GM23248 (cell line): ENCODE measurements around the gene ANKRD39. TPM values are rescaled to one million over a fixed set of nuclear protein-coding genes. Genes with fewer than 3 reads are reported as not detected.

Source experiments
- DNase-seq: peaks from one replicate; pipeline ENCODE4 v3.0.0-alpha.2; 2015
- H2AFZ ChIP-seq: fragments of 200-600 bp; sonication (generic); 2 replicates; pipeline ENCODE4 v1.6.1; 2016; ENCODE audit warnings: antibody characterized with exemption
- H3F3A ChIP-seq: fragments of 200-600 bp; sonication (generic); 2 replicates; pipeline ENCODE4 v1.6.1; 2016; ENCODE audit warnings: mild to moderate bottlenecking, antibody characterized with exemption, mixed run types; ENCODE audit not compliant: insufficient read depth
- H3K27ac ChIP-seq: fragments of 200-600 bp; sonication (generic); 2 replicates; pipeline ENCODE4 v1.5.1; 2016; ENCODE audit warnings: mild to moderate bottlenecking
- H3K27me3 ChIP-seq: fragments of 200-600 bp; sonication (generic); replicated peaks from 2 replicates; pipeline ENCODE4 v1.6.1; 2016; ENCODE audit warnings: mild to moderate bottlenecking; ENCODE audit not compliant: insufficient read depth
- H3K36me3 ChIP-seq: fragments of 200-600 bp; sonication (generic); 2 replicates; pipeline ENCODE4 v1.6.1; 2016; ENCODE audit warnings: low read depth, mild to moderate bottlenecking
- H3K4me1 ChIP-seq: fragments of 200-600 bp; sonication (generic); 2 replicates; pipeline ENCODE4 v1.6.1; 2016; ENCODE audit warnings: mild to moderate bottlenecking; ENCODE audit not compliant: insufficient read depth
- H3K4me2 ChIP-seq: fragments of 200-600 bp; sonication (generic); one replicate; pipeline ENCODE4 v1.6.1; 2016; ENCODE audit warnings: mild to moderate bottlenecking; ENCODE audit not compliant: unreplicated experiment
- H3K4me3 ChIP-seq: fragments of 200-600 bp; sonication (generic); 2 replicates; pipeline ENCODE4 v1.5.1; 2016; ENCODE audit warnings: mild to moderate bottlenecking
- H3K79me2 ChIP-seq: fragments of 200-600 bp; sonication (generic); 2 replicates; pipeline ENCODE4 v1.6.1; 2016; ENCODE audit warnings: mild to moderate bottlenecking; ENCODE audit not compliant: insufficient read depth
- H3K9ac ChIP-seq: fragments of 200-600 bp; sonication (generic); 2 replicates; pipeline ENCODE4 v1.6.1; 2016; ENCODE audit warnings: mild to moderate bottlenecking
- H3K9me2 ChIP-seq: fragments of 200-600 bp; sonication (generic); 2 replicates; pipeline ENCODE4 v1.6.1; 2016; ENCODE audit warnings: mixed run types, mild to moderate bottlenecking, moderate library complexity; ENCODE audit not compliant: insufficient read depth
- H3K9me3 ChIP-seq: fragments of 200-600 bp; sonication (generic); one replicate; pipeline ENCODE4 v1.6.1; 2017; ENCODE audit warnings: low read depth
- H4K20me1 ChIP-seq: fragments of 200-600 bp; sonication (generic); 2 replicates; pipeline ENCODE4 v1.6.0; 2016; ENCODE audit not compliant: insufficient read depth
- EZH2 ChIP-seq: fragments of 200-600 bp; sonication (generic); IDR thresholded peaks from 2 replicates; pipeline ENCODE4 v1.6.1; 2018; ENCODE audit warnings: antibody characterized with exemption, mild to moderate bottlenecking; ENCODE audit not compliant: insufficient read depth, poor library complexity, severe bottlenecking
- EZH2phosphoT487 ChIP-seq: fragments of 200-600 bp; sonication (generic); IDR thresholded peaks from 2 replicates; pipeline ENCODE4 v1.6.1; 2018; ENCODE audit warnings: antibody characterized with exemption, moderate library complexity, mild to moderate bottlenecking, low read depth; ENCODE audit not compliant: insufficient read depth
- WGBS, 2 experiments: methylation state at CpG; one replicate each; pipeline ENCODE4 v1.1.6; 2015 to 2017; ENCODE audit warnings: low lambda C conversion rate in 2 of 2, low coverage in 1 of 2; ENCODE audit errors: missing lambda C conversion rate in 2 of 2; 5-methylcytosine and 5-hydroxymethylcytosine counted together
- in situ Hi-C: fragments of 300-500 bp; cut with MboI; formaldehyde crosslinking; loops from 2 replicates; pipeline ENCODE4 v1.15.0; 2020
- polyA plus RNA-seq: library from polyadenylated mRNA; unstranded; fragments of >200 nt; fragmentation: Nextera tagmentation; extraction: Ambion mirVana; gene quantifications from 2 replicates; pipeline ENCODE4 v1.2.1, GENCODE V29; 2016
- total RNA-seq: library from RNA; depleted of rRNA; stranded (reverse); fragments of >200 nt; shearing (Covaris generic); gene quantifications from 2 replicates; pipeline ENCODE4 v1.2.3, GENCODE V29; 2014

ANKRD39 gene
- total and polyA plus RNA-seq, 2 experiments from 2014 or later = 10.9 to 12.3 TPM

GRCh38 chr2:96870626-96871255, 12.9 kb upstream of the ANKRD39 start:
- Histone ChIP-seq H3K4me3 (peak overlapping the region; percentile 86), H3K9me3 (no peaks in the 10 kb centered on the region), H3K9me2 (no peaks in the 10 kb centered on the region), H3K9ac (peak overlapping the region; percentile 95), H3K79me2 (peaks cover 27% of the 10 kb centered on the region), H2AFZ (peak overlapping the region; percentile 85), H3K27me3 (no peaks in the 10 kb centered on the region), H3K36me3 (no peaks in the 10 kb centered on the region), H3K4me2 (peak overlapping the region; percentile 79), H4K20me1 (no peaks in the 10 kb centered on the region), H3K4me1 (peaks cover 15% of the 10 kb centered on the region), H3K27ac (no peak overlapping the region), H3F3A (no peaks in the 10 kb centered on the region)
- in situ Hi-C loops = loop anchor here (25.0 kb wide), 1 partner anchor 242 kb away; the partner anchor contains the start of gene ANKRD36
- WGBS, 2 experiments = 26 to 38% methylated on average over 13 of the region's 13 CpGs
- no peak for TF ChIP-seq EZH2
- TF ChIP-seq EZH2phosphoT487 = no peak
- DNase-seq = peak; percentile 31

DNA sequence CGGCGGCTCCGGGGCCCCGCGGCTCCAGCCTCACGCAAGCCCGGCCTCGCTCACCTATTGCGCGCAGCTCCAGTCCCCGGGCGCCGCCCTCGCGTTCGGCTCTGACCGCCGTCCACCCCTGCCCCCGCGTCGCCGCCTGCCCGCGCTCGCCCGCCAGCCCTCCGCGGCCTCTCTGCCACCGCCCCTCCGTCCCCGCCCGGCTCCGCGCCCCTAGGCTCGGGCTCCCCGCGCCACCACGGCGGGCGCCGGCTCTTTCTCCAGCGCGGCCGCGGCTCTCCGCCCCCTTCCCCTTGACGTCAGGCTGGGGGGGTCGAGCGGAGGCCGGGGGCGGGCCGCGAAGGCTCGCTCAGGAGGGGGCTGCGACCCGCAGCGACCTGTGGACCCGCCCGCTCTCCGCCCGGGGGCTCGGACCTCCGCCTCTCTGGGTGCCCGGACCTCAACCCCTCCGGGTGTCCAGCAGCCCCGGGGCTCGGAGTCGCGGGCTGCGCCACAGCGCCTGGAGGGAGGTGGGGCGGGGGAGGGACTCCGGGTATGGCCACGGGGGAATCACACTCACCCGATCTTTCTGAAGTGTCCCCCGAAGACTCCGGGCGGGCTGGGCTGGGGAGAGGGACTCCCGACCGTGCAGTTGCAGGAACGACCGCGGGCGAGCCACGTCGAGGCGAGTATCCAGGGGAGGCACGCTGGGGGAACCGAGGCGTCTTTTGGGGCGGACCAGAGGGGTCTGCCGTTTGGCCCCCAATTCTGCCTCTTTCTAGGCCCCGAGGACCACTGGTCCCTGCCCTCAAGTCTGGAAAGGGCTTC, 12.2 kb upstream of the ANKRD39 start, which contains the start of gene SEMA4C:
TSS of gene SEMA4C (minus strand) at position 259 of the 804 bp plus-strand sequence. CDS start 2,194 bp downstream, outside the sequence.
- H3K27me3 ChIP-seq = no peaks in the 10 kb centered on the region
- in situ Hi-C loops = loop anchor here (25.0 kb wide), 1 partner anchor 242 kb away; the partner anchor contains the start of gene ANKRD36
- H3K4me3 ChIP-seq = peak within 1 kb of the TSS; percentile 86
- H3K4me1 ChIP-seq = peaks cover 15% of the 10 kb centered on the region
- peak; percentile 75 for DNase-seq
- peak within 1 kb of the TSS; percentile 99 for H3K4me2 ChIP-seq
- peak within 1 kb of the TSS; percentile 95 for H3K9ac ChIP-seq
- TF ChIP-seq EZH2 (no peak), EZH2phosphoT487 (no peak)
- no peaks in the 10 kb centered on the region for H4K20me1 ChIP-seq
- H3K36me3 ChIP-seq = no peaks in the 10 kb centered on the region
- WGBS, 2 experiments = 2 to 3% methylated on average over 39 to 46 of the region's 93 CpGs
- peak within 1 kb of the TSS; percentile 75 for H3K27ac ChIP-seq
- H3K9me2 ChIP-seq = no peaks in the 10 kb centered on the region
- H3F3A ChIP-seq = no peaks in the 10 kb centered on the region
- peaks cover 35% of the 10 kb centered on the region for H3K79me2 ChIP-seq
- H2AFZ ChIP-seq = peak within 1 kb of the TSS; percentile 85
- no peaks in the 10 kb centered on the region for H3K9me3 ChIP-seq

DNA sequence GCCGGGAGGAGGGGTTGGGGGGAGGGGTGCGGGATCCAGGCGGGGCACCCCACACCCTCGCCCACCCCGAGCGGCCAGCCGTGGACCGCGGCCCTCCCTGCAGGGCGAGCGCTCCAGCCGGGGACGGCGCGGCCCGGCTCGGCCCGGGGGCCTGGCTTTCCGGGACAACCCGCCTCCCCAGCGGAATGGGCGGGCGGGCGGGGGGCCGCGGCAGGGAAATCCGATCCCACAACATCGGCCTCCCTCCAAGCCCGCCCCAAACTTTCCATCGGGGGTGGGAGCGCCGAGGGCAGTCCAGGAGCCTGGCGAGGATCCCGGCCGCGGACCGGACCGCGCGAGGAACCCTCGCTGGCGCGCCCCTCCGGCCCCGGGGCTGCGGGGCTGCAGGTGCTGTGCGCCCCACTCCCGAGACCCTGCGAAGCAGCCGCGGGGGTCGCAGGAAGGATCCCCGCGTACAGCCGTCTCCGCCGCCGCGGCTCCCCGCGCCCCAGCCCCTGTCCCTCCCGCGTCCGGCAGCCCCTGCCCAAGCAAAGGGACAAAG, 11.5 kb upstream of the ANKRD39 start:
- H2AFZ ChIP-seq = peak overlapping the region; percentile 85
- no peak for TF ChIP-seq EZH2phosphoT487
- no peak for TF ChIP-seq EZH2
- in situ Hi-C loops = loop anchor here (25.0 kb wide), 1 partner anchor 243 kb away; the partner anchor contains the start of gene ANKRD36

More for the DNA sequence above, 11.5 kb upstream of the ANKRD39 start:
- H3K4me3 ChIP-seq = peak overlapping the region; percentile 86
- H3K79me2 ChIP-seq = peaks cover 35% of the 10 kb centered on the region
- no peaks in the 10 kb centered on the region for H3K36me3 ChIP-seq
- H3K27me3 ChIP-seq = no peaks in the 10 kb centered on the region
- H3F3A ChIP-seq = no peaks in the 10 kb centered on the region
- H3K4me1 ChIP-seq = peaks cover 15% of the 10 kb centered on the region
- no peaks in the 10 kb centered on the region for H4K20me1 ChIP-seq
- WGBS, 2 experiments = 1% methylated on average over 32 to 36 of the region's 64 CpGs
- peak overlapping the region; percentile 99 for H3K4me2 ChIP-seq
- H3K9me2 ChIP-seq = no peaks in the 10 kb centered on the region
- H3K9ac ChIP-seq = peak overlapping the region; percentile 95
- H3K27ac ChIP-seq = peak overlapping the region; percentile 75
- DNase-seq = peak; percentile 79
- no peaks in the 10 kb centered on the region for H3K9me3 ChIP-seq
